H9 (cell line): ENCODE measurements around the gene THAP9. TPM values are rescaled to one million over a fixed set of nuclear protein-coding genes. Genes with fewer than 3 reads are reported as not detected.
A peak's percentile ranks its signal among the peaks of the same experiment; 100 is the strongest.

ENCODE experiments used
- DNase-seq: peaks from one replicate; pipeline ENCODE4 v3.0.0-alpha.2; 2017
- H2AFZ ChIP-seq: one replicate; pipeline ENCODE4 v1.6.1; 2013; ENCODE audit warnings: mild to moderate bottlenecking, low read length, control low read depth, moderate library complexity
- H2AK5ac ChIP-seq: 2 replicates; pipeline ENCODE4 v1.6.1; 2013; ENCODE audit warnings: low read length, control low read depth, mixed read lengths; ENCODE audit not compliant: insufficient read length
- H2BK120ac ChIP-seq: one replicate; pipeline ENCODE4 v1.6.1; 2013; ENCODE audit warnings: low read depth, mild to moderate bottlenecking, low read length, control low read depth, inconsistent platforms; ENCODE audit not compliant: poor library complexity, severe bottlenecking
- H2BK12ac ChIP-seq: 2 replicates; pipeline ENCODE4 v1.6.1; 2013; ENCODE audit warnings: low read length, control low read depth, mixed read lengths, low read depth; ENCODE audit not compliant: insufficient read length
- H2BK15ac ChIP-seq: 2 replicates; pipeline ENCODE4 v1.6.1; 2013; ENCODE audit warnings: low read depth, low read length, control low read depth
- H2BK20ac ChIP-seq: one replicate; pipeline ENCODE4 v1.6.1; 2013; ENCODE audit warnings: low read depth, mild to moderate bottlenecking, low read length, control low read depth, inconsistent platforms; ENCODE audit not compliant: poor library complexity, severe bottlenecking
- H2BK5ac ChIP-seq: 2 replicates; pipeline ENCODE4 v1.6.1; 2013; ENCODE audit warnings: low read length, control low read depth, mixed read lengths; ENCODE audit not compliant: insufficient read length
- H3K14ac ChIP-seq: 2 replicates; pipeline ENCODE4 v1.6.1; 2013; ENCODE audit warnings: low read length, control low read depth; ENCODE audit not compliant: insufficient read depth
- H3K18ac ChIP-seq: 2 replicates; pipeline ENCODE4 v1.6.1; 2013; ENCODE audit warnings: low read depth, mild to moderate bottlenecking, mixed read lengths, low read length, control low read depth; ENCODE audit not compliant: insufficient read length
- H3K23ac ChIP-seq: 2 replicates; pipeline ENCODE4 v1.6.1; 2013; ENCODE audit warnings: low read length, control low read depth, mixed read lengths, low read depth; ENCODE audit not compliant: insufficient read length
- H3K23me2 ChIP-seq: 2 replicates; pipeline ENCODE4 v1.6.1; 2013; ENCODE audit warnings: low read depth, mild to moderate bottlenecking, mixed read lengths, low read length, control low read depth; ENCODE audit not compliant: insufficient read length, poor library complexity, severe bottlenecking
- H3K27ac ChIP-seq: 2 replicates; pipeline ENCODE4 v1.5.1; 2013; ENCODE audit warnings: low read length, control low read depth, mixed read lengths, low read depth; ENCODE audit not compliant: insufficient read length
- H3K27me3 ChIP-seq: 2 replicates; pipeline ENCODE4 v1.6.1; 2013; ENCODE audit warnings: low read length, control low read depth, inconsistent platforms; ENCODE audit not compliant: insufficient read depth
- H3K4ac ChIP-seq: 2 replicates; pipeline ENCODE4 v1.6.1; 2013; ENCODE audit warnings: low read depth, mild to moderate bottlenecking, control low read depth, inconsistent platforms, low read length, moderate library complexity
- H3K4me1 ChIP-seq: 2 replicates; pipeline ENCODE4 v1.6.1; 2013; ENCODE audit warnings: low read length, control low read depth, inconsistent platforms; ENCODE audit not compliant: insufficient read depth
- H3K4me2 ChIP-seq: 2 replicates; pipeline ENCODE4 v1.6.1; 2013; ENCODE audit warnings: low read length, control low read depth, mixed read lengths; ENCODE audit not compliant: insufficient read length, insufficient read depth
- H3K56ac ChIP-seq: 2 replicates; pipeline ENCODE4 v1.6.1; 2013; ENCODE audit warnings: low read depth, mild to moderate bottlenecking, mixed read lengths, low read length, control low read depth; ENCODE audit not compliant: insufficient read length
- H3K79me1 ChIP-seq: 2 replicates; pipeline ENCODE4 v1.6.1; 2013; ENCODE audit warnings: low read depth, mild to moderate bottlenecking, moderate library complexity, low read length, control low read depth, inconsistent platforms; ENCODE audit not compliant: insufficient read depth, poor library complexity, severe bottlenecking
- H3K79me2 ChIP-seq: 2 replicates; pipeline ENCODE4 v1.6.1; 2013; ENCODE audit warnings: low read length, control low read depth, inconsistent platforms; ENCODE audit not compliant: insufficient read depth
- H3K9ac ChIP-seq: 2 replicates; pipeline ENCODE4 v1.6.1; 2013; ENCODE audit warnings: low read length, control low read depth, mixed read lengths; ENCODE audit not compliant: insufficient read length; ENCODE audit errors: extremely low read depth
- H3K9me3 ChIP-seq: one replicate; pipeline ENCODE4 v1.6.1; 2013; ENCODE audit warnings: low read depth, low read length, inconsistent platforms; ENCODE audit not compliant: control insufficient read depth
- H3T11ph ChIP-seq: one replicate; pipeline ENCODE4 v1.6.1; 2013; ENCODE audit warnings: mild to moderate bottlenecking, low read length, control low read depth, inconsistent platforms
- H4K20me1 ChIP-seq: one replicate; pipeline ENCODE4 v1.6.1; 2013; ENCODE audit not compliant: control insufficient read depth, insufficient read length, insufficient read depth
- H4K5ac ChIP-seq: 2 replicates; pipeline ENCODE4 v1.6.1; 2013; ENCODE audit warnings: low read depth, mild to moderate bottlenecking, mixed read lengths, low read length, control low read depth; ENCODE audit not compliant: insufficient read length
- H4K8ac ChIP-seq: replicated peaks from 2 replicates; pipeline ENCODE4 v1.6.1; 2013; ENCODE audit warnings: low read length, control low read depth, mixed read lengths, low read depth; ENCODE audit not compliant: insufficient read length
- H4K91ac ChIP-seq: 2 replicates; pipeline ENCODE4 v1.6.1; 2013; ENCODE audit warnings: low read depth, mild to moderate bottlenecking, moderate library complexity, mixed read lengths, low read length, control low read depth; ENCODE audit not compliant: insufficient read length
- H3K27ac Mint-ChIP-seq, 3 experiments: 2 replicates in 2 of 3; 3 replicates in 1 of 3; pipeline ENCODE4 v1.8.0; 2020 to 2021; ENCODE audit warnings: mixed read lengths in 3 of 3, mild to moderate bottlenecking in 1 of 3, moderate library complexity in 1 of 3
- H3K27me3 Mint-ChIP-seq: 2 replicates; pipeline ENCODE4 v1.8.0; 2021; ENCODE audit warnings: low read depth, mild to moderate bottlenecking, moderate library complexity, mixed read lengths
- H3K36me3 Mint-ChIP-seq, 3 experiments: 2 replicates in 2 of 3; 3 replicates in 1 of 3; pipeline ENCODE4 v1.8.0; 2020 to 2021; ENCODE audit warnings: low read depth in 3 of 3, mixed read lengths in 3 of 3; ENCODE audit not compliant: insufficient read depth in 1 of 3
- H3K4me1 Mint-ChIP-seq, 2 experiments: 2 replicates each; pipeline ENCODE4 v1.8.0; 2020; ENCODE audit warnings: mixed read lengths in 2 of 2
- H3K4me3 Mint-ChIP-seq, 2 experiments: 2 replicates in 1 of 2; 3 replicates in 1 of 2; pipeline ENCODE4 v1.8.0; 2020 to 2021; ENCODE audit warnings: mild to moderate bottlenecking in 2 of 2, mixed read lengths in 2 of 2, moderate library complexity in 1 of 2
- H3K9me3 Mint-ChIP-seq, 2 experiments: 2 replicates in 1 of 2; 3 replicates in 1 of 2; pipeline ENCODE4 v1.8.0; 2020; ENCODE audit warnings: mild to moderate bottlenecking in 2 of 2, mixed read lengths in 2 of 2, moderate library complexity in 1 of 2
- WGBS: extraction: QIAGEN DNeasy Blood & Tissue Kit; methylation state at CpG from one replicate; pipeline ENCODE4 v1.1.7; 2013; ENCODE audit warnings: missing lambda C conversion rate, low lambda C conversion rate, mixed read lengths; ENCODE audit not compliant: insufficient read length; ENCODE audit errors: extremely low coverage; 5-methylcytosine and 5-hydroxymethylcytosine counted together
- total RNA-seq: library from RNA; stranded (reverse); gene quantifications from 2 replicates; pipeline ENCODE4 v1.2.1, GENCODE V29; 2021
- TF ChIP-seq, protein P1 (sequence below): fragments of 200-600 bp; sonication (generic); conservative IDR thresholded peaks from 3 replicates; pipeline ENCODE4 v1.8.0; 2021; ENCODE audit warnings: antibody characterized with exemption, mild to moderate bottlenecking

Gene THAP9
- total RNA-seq, 1 experiment from 2014 or later = 14.8 TPM

DNA sequence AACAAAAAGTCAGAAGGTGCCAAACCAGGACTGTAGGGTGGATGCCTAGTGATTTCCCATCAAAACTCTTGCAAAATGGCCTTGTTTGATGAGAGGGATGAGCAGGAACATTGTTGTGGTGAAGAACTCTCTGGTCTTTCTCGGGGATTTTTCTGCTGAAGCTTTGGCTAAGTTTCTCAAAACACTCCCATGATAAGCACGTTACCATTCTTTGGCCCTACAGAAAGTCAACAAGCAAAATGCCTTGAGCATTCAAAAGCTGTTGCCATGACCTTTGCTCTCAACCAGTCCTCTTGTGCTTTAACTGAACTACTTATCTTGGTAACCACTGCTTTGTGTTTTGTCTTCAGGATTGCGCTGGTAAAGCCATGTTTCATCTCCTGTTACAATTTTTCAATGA is 6.6 kb upstream of the THAP9 start:
- H3K4me1 ChIP-seq = no peaks in the 10 kb centered on the region; the same call in 1 of the 2 replicates
- no peak overlapping the region for H2BK12ac ChIP-seq
- H4K20me1 ChIP-seq = no peaks in the 10 kb centered on the region
- no peak overlapping the region for H2AK5ac ChIP-seq
- H3K14ac ChIP-seq = no peak overlapping the region
- H2BK15ac ChIP-seq = no peak overlapping the region
- H2BK120ac ChIP-seq = no peak overlapping the region
- H3K23me2 ChIP-seq = peaks cover 11% of the 10 kb centered on the region
- H2AFZ ChIP-seq = no peak overlapping the region
- H2BK20ac ChIP-seq = no peak overlapping the region
- no peak overlapping the region for H4K8ac ChIP-seq
- H3K9me3 Mint-ChIP-seq = no peaks in the 10 kb centered on the region
- H3T11ph ChIP-seq = no peak overlapping the region
- no peak overlapping the region for H3K4me2 ChIP-seq
- H3K9ac ChIP-seq = no peak overlapping the region
- peaks cover 20% of the 10 kb centered on the region; the same call in 1 of the 2 replicates for H3K79me2 ChIP-seq
- no peak for DNase-seq
- H3K4me3 Mint-ChIP-seq = no peak overlapping the region
- H3K4me1 Mint-ChIP-seq = peaks cover 28 to 37% of the 10 kb centered on the region in 2 experiments
- H3K4ac ChIP-seq = no peak overlapping the region
- no peak overlapping the region for H4K5ac ChIP-seq
- H3K79me1 ChIP-seq = peaks cover 3% of the 10 kb centered on the region
- no peak overlapping the region for H4K91ac ChIP-seq
- no peak overlapping the region for H3K23ac ChIP-seq
- H3K18ac ChIP-seq = no peak overlapping the region
- H3K36me3 Mint-ChIP-seq = peaks cover 31 to 43% (median 34%) of the 10 kb centered on the region in 3 experiments
- H3K56ac ChIP-seq = no peak overlapping the region
- H3K27me3 ChIP-seq = no peaks in the 10 kb centered on the region
- H2BK5ac ChIP-seq = no peak overlapping the region
- H3K27me3 Mint-ChIP-seq = no peaks in the 10 kb centered on the region
- WGBS = no CpG with 5 or more reads among the region's 3 CpGs
- no peaks in the 10 kb centered on the region for H3K9me3 ChIP-seq
- H3K27ac Mint-ChIP-seq = peak overlapping the region in 1 of 3 experiments; percentile 63; a peak in 1 of 7 replicates
- H3K27ac ChIP-seq = no peak overlapping the region
- TF ChIP-seq, protein P1, sequence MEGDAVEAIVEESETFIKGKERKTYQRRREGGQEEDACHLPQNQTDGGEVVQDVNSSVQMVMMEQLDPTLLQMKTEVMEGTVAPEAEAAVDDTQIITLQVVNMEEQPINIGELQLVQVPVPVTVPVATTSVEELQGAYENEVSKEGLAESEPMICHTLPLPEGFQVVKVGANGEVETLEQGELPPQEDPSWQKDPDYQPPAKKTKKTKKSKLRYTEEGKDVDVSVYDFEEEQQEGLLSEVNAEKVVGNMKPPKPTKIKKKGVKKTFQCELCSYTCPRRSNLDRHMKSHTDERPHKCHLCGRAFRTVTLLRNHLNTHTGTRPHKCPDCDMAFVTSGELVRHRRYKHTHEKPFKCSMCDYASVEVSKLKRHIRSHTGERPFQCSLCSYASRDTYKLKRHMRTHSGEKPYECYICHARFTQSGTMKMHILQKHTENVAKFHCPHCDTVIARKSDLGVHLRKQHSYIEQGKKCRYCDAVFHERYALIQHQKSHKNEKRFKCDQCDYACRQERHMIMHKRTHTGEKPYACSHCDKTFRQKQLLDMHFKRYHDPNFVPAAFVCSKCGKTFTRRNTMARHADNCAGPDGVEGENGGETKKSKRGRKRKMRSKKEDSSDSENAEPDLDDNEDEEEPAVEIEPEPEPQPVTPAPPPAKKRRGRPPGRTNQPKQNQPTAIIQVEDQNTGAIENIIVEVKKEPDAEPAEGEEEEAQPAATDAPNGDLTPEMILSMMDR = no peak
